HG02642 (cell line): ENCODE measurements around the gene MGAT4A.

Experiments used
- ATAC-seq: cut with Tn5 transposase; IDR thresholded peaks from one replicate; pipeline ENCODE4 v1.9.1; 2021; ENCODE audit warnings: mild to moderate bottlenecking; ENCODE audit not compliant: unreplicated experiment, poor library complexity

The MGAT4A gene

GRCh38 chr2:98706591-98706990 lies 24.3 kb downstream of the MGAT4A start:
- no peak for ATAC-seq

GRCh38 chr2:98705333-98705617 lies 25.7 kb downstream of the MGAT4A start:
- ATAC-seq, result no peak

GRCh38 chr2:98704499-98705332 lies 26.2 kb downstream of the MGAT4A start:
- no peak for ATAC-seq

GRCh38 chr2:98703738-98704137 lies 27.2 kb downstream of the MGAT4A start:
- no peak for ATAC-seq

GRCh38 chr2:98702858-98703620 lies 27.9 kb downstream of the MGAT4A start:
- no peak for ATAC-seq

- no peak for ATAC-seq
These were observed 28.7 kb downstream of the MGAT4A start for GRCh38 chr2:98702127-98702802.

- ATAC-seq, result no peak
These were observed 29.7 kb downstream of the MGAT4A start for GRCh38 chr2:98701230-98701629.

GRCh38 chr2:98698896-98699295 lies 32.0 kb downstream of the MGAT4A start:
- ATAC-seq, result no peak

- no peak for ATAC-seq
These were observed 33.1 kb downstream of the MGAT4A start for GRCh38 chr2:98697651-98698337.

- ATAC-seq, result no peak
These were observed 34.7 kb downstream of the MGAT4A start for GRCh38 chr2:98696200-98696599.

- no peak for ATAC-seq
These were observed 35.7 kb downstream of the MGAT4A start for GRCh38 chr2:98695255-98695654.

GRCh38 chr2:98693477-98693876 lies 37.5 kb downstream of the MGAT4A start:
- no peak for ATAC-seq

- ATAC-seq, result no peak
These were observed 38.6 kb downstream of the MGAT4A start for GRCh38 chr2:98692090-98693054.

- ATAC-seq, result no peak
These were observed 39.6 kb downstream of the MGAT4A start for GRCh38 chr2:98691303-98691702.

- ATAC-seq, result no peak
These were observed 44.7 kb downstream of the MGAT4A start for GRCh38 chr2:98685930-98686887.

GRCh38 chr2:98683728-98684127 lies 47.2 kb downstream of the MGAT4A start:
- no peak for ATAC-seq

- no peak for ATAC-seq
These were observed 54.2 kb downstream of the MGAT4A start for GRCh38 chr2:98676742-98677141.

- ATAC-seq, result no peak
These were observed 56.5 kb downstream of the MGAT4A start for GRCh38 chr2:98674233-98674964.
